ENCODE measurements around the gene THSD7B. TPM values are rescaled to one million over a fixed set of nuclear protein-coding genes. Genes with fewer than 3 reads are reported as not detected.

The THSD7B gene
- total RNA-seq, 2 experiments from 2014 or later, result not detected

GRCh38 chr2:137115795-137116089, 350.4 kb downstream of the THSD7B start:
- H3K9me3 Mint-ChIP-seq, result no peaks in the 10 kb centered on the region
- ATAC-seq (ENCODE audit: low read depth) (no peak), DNase-seq (no peak)
- peaks cover 3% of the 10 kb centered on the region for H3K27me3 Mint-ChIP-seq
- H3K4me1 Mint-ChIP-seq, result no peaks in the 10 kb centered on the region
- H3K36me3 Mint-ChIP-seq, result no peaks in the 10 kb centered on the region
- H3K27ac Mint-ChIP-seq, result no peak overlapping the region
- POLR2A ChIA-PET, result no interaction called here
- H3K4me3 Mint-ChIP-seq, result no peak overlapping the region

GRCh38 chr2:137117385-137117784, 352.0 kb downstream of the THSD7B start:
- H3K4me1 Mint-ChIP-seq, result no peaks in the 10 kb centered on the region
- POLR2A ChIA-PET, result no interaction called here

GRCh38 chr2:137118140-137118539, 352.8 kb downstream of the THSD7B start:
- H3K9me3 Mint-ChIP-seq, result no peaks in the 10 kb centered on the region
- no peak for ATAC-seq (ENCODE audit: low read depth)
- H3K4me3 Mint-ChIP-seq, result no peak overlapping the region
- H3K4me1 Mint-ChIP-seq, result no peaks in the 10 kb centered on the region
- no peaks in the 10 kb centered on the region for H3K36me3 Mint-ChIP-seq
- POLR2A ChIA-PET, result no interaction called here
- H3K27me3 Mint-ChIP-seq, result peaks cover 3% of the 10 kb centered on the region
- DNase-seq, result no peak
- H3K27ac Mint-ChIP-seq, result no peak overlapping the region

More at GRCh38 chr2:137117385-137117784, 352.0 kb downstream of the THSD7B start:
- H3K9me3 Mint-ChIP-seq, result no peaks in the 10 kb centered on the region
- H3K4me3 Mint-ChIP-seq, result no peak overlapping the region
- peaks cover 3% of the 10 kb centered on the region for H3K27me3 Mint-ChIP-seq
- no peaks in the 10 kb centered on the region for H3K36me3 Mint-ChIP-seq
- H3K27ac Mint-ChIP-seq, result no peak overlapping the region
- DNase-seq (no peak), ATAC-seq (ENCODE audit: low read depth) (no peak)

GRCh38 chr2:137123226-137123625, 357.9 kb downstream of the THSD7B start:
- Mint-ChIP-seq H3K27me3 (peaks cover 3% of the 10 kb centered on the region), H3K9me3 (no peaks in the 10 kb centered on the region), H3K4me1 (no peaks in the 10 kb centered on the region), H3K27ac (no peak overlapping the region), H3K4me3 (no peak overlapping the region), H3K36me3 (no peaks in the 10 kb centered on the region)
- POLR2A ChIA-PET, result no interaction called here
- DNase-seq, result no peak
- no peak for ATAC-seq (ENCODE audit: low read depth)

GRCh38 chr2:137133225-137133624, 367.9 kb downstream of the THSD7B start:
- Mint-ChIP-seq H3K36me3 (no peaks in the 10 kb centered on the region), H3K9me3 (no peaks in the 10 kb centered on the region), H3K4me3 (no peak overlapping the region), H3K4me1 (no peaks in the 10 kb centered on the region), H3K27ac (no peak overlapping the region), H3K27me3 (no peaks in the 10 kb centered on the region)
- POLR2A ChIA-PET, result no interaction called here
- ATAC-seq (ENCODE audit: low read depth) (no peak), DNase-seq (no peak)

- ATAC-seq (ENCODE audit: low read depth), result no peak
- H3K27ac Mint-ChIP-seq, result no peak overlapping the region
- POLR2A ChIA-PET, result no interaction called here
- H3K27me3 Mint-ChIP-seq, result no peaks in the 10 kb centered on the region
- DNase-seq, result no peak
- H3K4me1 Mint-ChIP-seq, result no peaks in the 10 kb centered on the region
- peaks cover 1% of the 10 kb centered on the region for H3K9me3 Mint-ChIP-seq
- H3K4me3 Mint-ChIP-seq, result no peak overlapping the region
- no peaks in the 10 kb centered on the region for H3K36me3 Mint-ChIP-seq
Observed at GRCh38 chr2:137138263-137138662, 372.9 kb downstream of the THSD7B start.

- H3K36me3 Mint-ChIP-seq, result no peaks in the 10 kb centered on the region
- no peak for ATAC-seq (ENCODE audit: low read depth)
- no peak overlapping the region for H3K27ac Mint-ChIP-seq
- POLR2A ChIA-PET, result no interaction called here
- H3K9me3 Mint-ChIP-seq, result peaks cover 1% of the 10 kb centered on the region
- no peak overlapping the region for H3K4me3 Mint-ChIP-seq
- no peak for DNase-seq
- H3K4me1 Mint-ChIP-seq, result no peaks in the 10 kb centered on the region
- peaks cover 5% of the 10 kb centered on the region for H3K27me3 Mint-ChIP-seq
Observed at GRCh38 chr2:137151731-137152130, 386.4 kb downstream of the THSD7B start.

- no peak overlapping the region for H3K4me3 Mint-ChIP-seq
Observed at GRCh38 chr2:137154946-137155345, 389.6 kb downstream of the THSD7B start.

GRCh38 chr2:137155356-137156104, 390.2 kb downstream of the THSD7B start:
- Mint-ChIP-seq H3K9me3 (no peaks in the 10 kb centered on the region), H3K4me1 (no peaks in the 10 kb centered on the region), H3K27ac (no peak overlapping the region), H3K27me3 (peaks cover 5% of the 10 kb centered on the region), H3K36me3 (no peaks in the 10 kb centered on the region), H3K4me3 (no peak overlapping the region)
- ATAC-seq (ENCODE audit: low read depth) (no peak), DNase-seq (no peak)
- POLR2A ChIA-PET, result no interaction called here

More at GRCh38 chr2:137154946-137155345, 389.6 kb downstream of the THSD7B start:
- H3K27me3 Mint-ChIP-seq, result peaks cover 5% of the 10 kb centered on the region
- no peak for ATAC-seq (ENCODE audit: low read depth)
- no peaks in the 10 kb centered on the region for H3K4me1 Mint-ChIP-seq
- no peak overlapping the region for H3K27ac Mint-ChIP-seq
- no peaks in the 10 kb centered on the region for H3K36me3 Mint-ChIP-seq
- POLR2A ChIA-PET, result no interaction called here
- H3K9me3 Mint-ChIP-seq, result no peaks in the 10 kb centered on the region
- DNase-seq, result no peak

GRCh38 chr2:137156221-137156844, 391.0 kb downstream of the THSD7B start:
- DNase-seq (no peak), ATAC-seq (ENCODE audit: low read depth) (no peak)
- H3K27ac Mint-ChIP-seq, result no peak overlapping the region
- POLR2A ChIA-PET, result no interaction called here
- no peak overlapping the region for H3K4me3 Mint-ChIP-seq
- no peaks in the 10 kb centered on the region for H3K36me3 Mint-ChIP-seq
- peaks cover 5% of the 10 kb centered on the region for H3K27me3 Mint-ChIP-seq
- H3K4me1 Mint-ChIP-seq, result no peaks in the 10 kb centered on the region
- H3K9me3 Mint-ChIP-seq, result no peaks in the 10 kb centered on the region

GRCh38 chr2:137157851-137158250, 392.5 kb downstream of the THSD7B start:
- no peaks in the 10 kb centered on the region for H3K9me3 Mint-ChIP-seq
- no peak overlapping the region for H3K27ac Mint-ChIP-seq
- DNase-seq, result no peak
- no peaks in the 10 kb centered on the region for H3K36me3 Mint-ChIP-seq
- H3K4me3 Mint-ChIP-seq, result no peak overlapping the region
- no peaks in the 10 kb centered on the region for H3K4me1 Mint-ChIP-seq
- no peak for ATAC-seq (ENCODE audit: low read depth)
- POLR2A ChIA-PET, result no interaction called here
- peaks cover 2% of the 10 kb centered on the region for H3K27me3 Mint-ChIP-seq

GRCh38 chr2:137161250-137161649, 395.9 kb downstream of the THSD7B start:
- Mint-ChIP-seq H3K27me3 (no peaks in the 10 kb centered on the region), H3K9me3 (no peaks in the 10 kb centered on the region), H3K27ac (no peak overlapping the region), H3K36me3 (no peaks in the 10 kb centered on the region), H3K4me3 (no peak overlapping the region), H3K4me1 (no peaks in the 10 kb centered on the region)
- ATAC-seq (ENCODE audit: low read depth) (no peak), DNase-seq (no peak)
- POLR2A ChIA-PET, result no interaction called here

GRCh38 chr2:137165968-137166367, 400.6 kb downstream of the THSD7B start:
- Mint-ChIP-seq H3K9me3 (no peaks in the 10 kb centered on the region), H3K27ac (no peak overlapping the region), H3K4me3 (no peak overlapping the region), H3K36me3 (no peaks in the 10 kb centered on the region), H3K4me1 (no peaks in the 10 kb centered on the region), H3K27me3 (no peaks in the 10 kb centered on the region)
- DNase-seq (no peak), ATAC-seq (ENCODE audit: low read depth) (no peak)
- POLR2A ChIA-PET, result no interaction called here

- POLR2A ChIA-PET, result no interaction called here
- no peak for ATAC-seq (ENCODE audit: low read depth)
- no peak overlapping the region for H3K4me3 Mint-ChIP-seq
- no peak for DNase-seq
- H3K27ac Mint-ChIP-seq, result no peak overlapping the region
- H3K27me3 Mint-ChIP-seq, result no peaks in the 10 kb centered on the region
- no peaks in the 10 kb centered on the region for H3K9me3 Mint-ChIP-seq
- no peaks in the 10 kb centered on the region for H3K4me1 Mint-ChIP-seq
- no peaks in the 10 kb centered on the region for H3K36me3 Mint-ChIP-seq
Observed at GRCh38 chr2:137167651-137168050, 402.3 kb downstream of the THSD7B start.
